Activated T-cell treated with anti-CD3 and anti-CD28 coated beads, Interleukin-2, amount 50 U/mL, for 4 hours (primary cell): ENCODE data around the gene ANKS3. TPM values are rescaled to one million over a fixed set of nuclear protein-coding genes. Genes with fewer than 3 reads are reported as not detected.

Experiments used
- total RNA-seq, 3 donors: library from RNA; stranded (reverse); gene quantifications; one replicate each; pipeline ENCODE4 v1.2.1, GENCODE V29; 2021

ANKS3 gene
- total RNA-seq, 3 donors from 2014 or later: 19.4 to 24.1 (median 21.8) TPM

Other genes starting within 250 kb of the ANKS3 start
- gene CDIP1, start 195.5 kb downstream of the ANKS3 start, total RNA-seq: 10 to 100 TPM; 33.2 to 41.6 (median 39.7) TPM
- gene C16orf96, start 177.9 kb downstream of the ANKS3 start, total RNA-seq: under 1 TPM in 2 of 3 donors, not detected in 1; 0.05 to 0.10 TPM
- 10 to 100 TPM; 22.5 to 27.2 (median 23.7) TPM for gene UBALD1, start 119.4 kb downstream of the ANKS3 start, total RNA-seq
- 10 to 100 TPM; 56.5 to 60.5 (median 58.0) TPM for gene MGRN1, start 109.4 kb downstream of the ANKS3 start, total RNA-seq
- gene NUDT16L1, start 40.7 kb downstream of the ANKS3 start, total RNA-seq: 10 to 100 TPM; 53.1 to 56.8 (median 54.1) TPM
- gene DNAAF8, start 266 bp upstream of the ANKS3 start, total RNA-seq: under 1 TPM; 0.16 to 0.47 (median 0.25) TPM
- 10 to 100 TPM; 10.3 to 12.4 (median 12.2) TPM for gene ZNF500, start 32.9 kb upstream of the ANKS3 start, total RNA-seq
- not detected for gene SEPTIN12, start 54.1 kb upstream of the ANKS3 start, total RNA-seq
- gene SMIM22, start 61.1 kb upstream of the ANKS3 start, total RNA-seq: not detected
- gene ROGDI, start 68.4 kb upstream of the ANKS3 start, total RNA-seq: 1 to 10 TPM; 4.1 to 6.3 (median 6.2) TPM
- 100 to 1,000 TPM; 109 to 116 (median 114) TPM for gene GLYR1, start 113.0 kb upstream of the ANKS3 start, total RNA-seq
- 10 to 100 TPM; 38.2 to 44.6 (median 42.2) TPM for gene UBN1, start 113.2 kb upstream of the ANKS3 start, total RNA-seq
- under 1 TPM; 0.08 to 0.11 (median 0.08) TPM for gene PPL, start 202.9 kb upstream of the ANKS3 start, total RNA-seq
- not detected for gene SEC14L5, start 224.1 kb upstream of the ANKS3 start, total RNA-seq